HEK293T (cell line): ENCODE results near the gene CDK14.

Experiments
- ARNT ChIP-seq: fragments of 450-650 bp; IDR thresholded peaks from 2 replicates; pipeline ENCODE4 v1.6.1; 2017; ENCODE audit warnings: mild to moderate bottlenecking
- ELF4 ChIP-seq: fragments of 450-650 bp; IDR thresholded peaks from 2 replicates; pipeline ENCODE4 v1.6.1; 2017; ENCODE audit warnings: antibody characterized with exemption
- FOXK2 ChIP-seq: fragments of 450-650 bp; IDR thresholded peaks from 2 replicates; pipeline ENCODE4 v1.6.1; 2016; ENCODE audit warnings: mild to moderate bottlenecking
- FOXM1 ChIP-seq: fragments of 450-650 bp; IDR thresholded peaks from 2 replicates; pipeline ENCODE4 v1.6.1; 2017; ENCODE audit warnings: mild to moderate bottlenecking, borderline replicate concordance
- HDGF ChIP-seq: fragments of 450-650 bp; IDR thresholded peaks from 2 replicates; pipeline ENCODE4 v1.6.1; 2017; ENCODE audit warnings: antibody characterized with exemption, borderline replicate concordance
- PKNOX1 ChIP-seq: fragments of 450-650 bp; IDR thresholded peaks from 2 replicates; pipeline ENCODE4 v1.6.1; 2016

- TF ChIP-seq PKNOX1 (no peak), ELF4 (no peak), HDGF (no peak), FOXM1 (no peak), ARNT (no peak), FOXK2 (no peak)
Measured at GRCh38 chr7:90752051-90752450, 155.9 kb downstream of the CDK14 start.
